Prostate gland (tissue), 2 donors: ENCODE results near the gene ING2. TPM values are rescaled to one million over a fixed set of nuclear protein-coding genes. Genes with fewer than 3 reads are reported as not detected.

Experiments
- DNase-seq: peaks from one replicate; pipeline ENCODE4 v3.0.0-alpha.2; 2019; ENCODE audit warnings: low spot score
- H3K27ac ChIP-seq, 2 donors: fragments of 200-600 bp; sonication (generic); 2 replicates each; pipeline ENCODE4 v1.5.1; 2017 to 2019
- H3K27me3 ChIP-seq: fragments of 200-600 bp; sonication (generic); replicated peaks from 2 replicates; pipeline ENCODE4 v1.5.1; 2019; ENCODE audit not compliant: insufficient read depth
- H3K36me3 ChIP-seq, 2 donors: fragments of 200-600 bp; sonication (generic); 1 replicate in 1 of 2; 2 replicates in 1 of 2; pipeline versions ENCODE4 v1.5.1 to v1.8.1; 2017 to 2019
- H3K4me1 ChIP-seq: fragments of 200-600 bp; sonication (generic); replicated peaks from 2 replicates; pipeline ENCODE4 v1.5.1; 2019
- H3K4me3 ChIP-seq, 2 donors: fragments of 200-600 bp; sonication (generic); 2 replicates each; pipeline ENCODE4 v1.5.1; 2017 to 2019
- H3K9me3 ChIP-seq: fragments of 200-600 bp; sonication (generic); 2 replicates; pipeline ENCODE4 v1.5.1; 2017
- CTCF ChIP-seq, 4 experiments: fragments of 200-600 bp in 2 of 4; fragments of 450-650 bp in 2 of 4; sonication (generic) in 2 of 4; IDR thresholded peaks; 1 replicate in 3 of 4; 2 replicates in 1 of 4; pipeline ENCODE4 v1.5.1; 2016 to 2019; ENCODE audit warnings: antibody characterized with exemption in 4 of 4, mild to moderate bottlenecking in 2 of 4, moderate library complexity in 2 of 4
- POLR2A ChIP-seq: fragments of 450-650 bp; IDR thresholded peaks from one replicate; pipeline ENCODE4 v1.6.1; 2016; ENCODE audit warnings: antibody characterized with exemption, mild to moderate bottlenecking
- POLR2AphosphoS5 ChIP-seq: sonication (generic); formaldehyde crosslinking; IDR thresholded peaks from one replicate; pipeline ENCODE4 v1.6.1; 2017; ENCODE audit warnings: antibody characterized with exemption
- WGBS: methylation state at CpG from one replicate; pipeline ENCODE4 v1.1.5; 2018; 5-methylcytosine and 5-hydroxymethylcytosine counted together
- intact Hi-C: fragments of 100-400 bp; cut with DNase I; formaldehyde crosslinking; loops from one replicate; pipeline ENCODE4 v1.14.2; 2022
- total RNA-seq, 2 donors: library from RNA; depleted of rRNA; stranded (reverse); fragments of >200 nt; gene quantifications; one replicate each; pipeline ENCODE4 v1.1.0, GENCODE V29; 2016

ING2 gene
- total RNA-seq, 2 donors from 2014 or later: 23.1 to 34.6 TPM

DNA sequence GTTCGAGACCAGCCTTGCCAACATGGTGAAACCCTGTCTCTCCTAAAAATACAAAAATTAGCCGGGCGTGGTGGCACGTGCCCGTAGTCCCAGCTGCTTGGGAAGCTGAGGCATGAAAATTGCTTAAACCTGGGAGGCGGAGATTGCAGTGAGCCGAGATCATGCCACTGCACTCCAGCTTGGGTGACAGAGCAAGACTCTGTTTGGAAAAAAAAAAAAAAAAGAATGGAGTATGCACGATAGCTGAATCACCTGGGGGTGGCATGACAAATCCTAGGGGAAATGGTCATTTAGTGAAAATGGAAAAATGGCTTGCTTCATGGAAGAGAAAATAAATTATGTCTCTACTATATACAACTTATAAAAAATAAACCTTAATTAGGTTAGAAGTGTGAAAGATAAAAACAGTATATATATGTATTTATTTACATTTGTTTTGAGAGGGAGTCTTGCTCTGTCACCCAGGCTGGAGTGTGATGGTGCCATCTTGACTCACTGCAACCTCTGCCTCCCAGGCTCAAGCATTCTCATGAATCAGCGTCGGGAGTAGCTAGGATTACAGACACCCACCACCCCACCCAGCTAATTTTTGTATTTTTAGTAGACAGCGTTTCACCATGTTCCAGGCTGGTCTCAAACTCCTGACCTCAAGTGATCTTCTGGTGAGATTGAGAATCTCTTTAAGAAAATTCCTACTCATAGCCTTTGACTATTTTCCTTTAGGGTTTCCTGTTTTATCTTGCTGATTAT is 19.3 kb upstream of the ING2 start:
- no peak for TF ChIP-seq POLR2AphosphoS5
- no peak for TF ChIP-seq CTCF (IDR thresholded peaks at IDR 0.05)
- TF ChIP-seq POLR2A: no peak
- no peaks in the 10 kb centered on the region for H3K4me1 ChIP-seq
- DNase-seq: no peak
- no peaks in the 10 kb centered on the region for H3K9me3 ChIP-seq
- no peak overlapping the region for H3K27ac ChIP-seq
- H3K36me3 ChIP-seq: no peaks in the 10 kb centered on the region
- H3K27me3 ChIP-seq: no peaks in the 10 kb centered on the region
- H3K4me3 ChIP-seq: no peak overlapping the region
- intact Hi-C loops: no loop called here
- 84% methylated on average over 11 of the region's 11 CpGs for WGBS

- Histone ChIP-seq H3K27me3 (no peaks in the 10 kb centered on the region), H3K4me1 (no peaks in the 10 kb centered on the region), H3K27ac (no peak overlapping the region), H3K9me3 (no peaks in the 10 kb centered on the region), H3K36me3 (no peaks in the 10 kb centered on the region), H3K4me3 (no peak overlapping the region)
- TF ChIP-seq CTCF (IDR thresholded peaks at IDR 0.05) (no peak), POLR2A (no peak), POLR2AphosphoS5 (no peak)
- no peak for DNase-seq
- intact Hi-C loops: no loop called here
- WGBS: 86% methylated on average over 3 of the region's 3 CpGs
Measured at GRCh38 chr4:183492791-183493222, 12.1 kb upstream of the ING2 start.

DNA sequence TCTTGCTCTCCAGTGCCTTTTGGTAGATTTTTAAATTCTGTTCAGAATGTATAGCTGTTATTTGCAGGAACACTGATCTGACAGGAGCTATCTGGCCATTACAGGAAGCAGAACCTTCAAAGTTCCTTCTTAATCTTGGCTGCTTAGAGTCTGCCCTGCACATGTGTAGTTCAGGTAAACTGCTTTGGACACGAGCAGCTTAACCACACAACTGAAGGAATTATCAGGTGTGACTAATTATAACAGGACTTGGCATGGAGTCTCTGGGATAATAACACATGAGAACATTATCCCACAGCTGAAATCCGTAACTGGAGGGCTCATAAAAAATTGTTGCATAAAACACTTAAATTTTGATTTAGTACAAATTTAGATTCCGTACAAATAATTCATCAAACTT is 11.6 kb upstream of the ING2 start:
- WGBS: 76% methylated on average over 3 of the region's 3 CpGs
- no peak for TF ChIP-seq POLR2AphosphoS5
- Histone ChIP-seq H3K27me3 (no peaks in the 10 kb centered on the region), H3K27ac (no peak overlapping the region), H3K9me3 (no peaks in the 10 kb centered on the region), H3K36me3 (no peaks in the 10 kb centered on the region), H3K4me3 (no peak overlapping the region), H3K4me1 (no peaks in the 10 kb centered on the region)
- intact Hi-C loops: no loop called here
- DNase-seq: no peak

GRCh38 chr4:183495184-183495583 is 9.7 kb upstream of the ING2 start:
- no peaks in the 10 kb centered on the region for H3K4me1 ChIP-seq
- H3K27me3 ChIP-seq: no peaks in the 10 kb centered on the region
- H3K36me3 ChIP-seq: no peaks in the 10 kb centered on the region
- H3K9me3 ChIP-seq: no peaks in the 10 kb centered on the region
- H3K27ac ChIP-seq: no peak overlapping the region
- 88% methylated on average over 3 of the region's 3 CpGs for WGBS
- TF ChIP-seq POLR2A: no peak
- intact Hi-C loops: no loop called here
- no peak for DNase-seq
- no peak overlapping the region for H3K4me3 ChIP-seq

GRCh38 chr4:183499389-183499788 is 5.5 kb upstream of the ING2 start:
- Histone ChIP-seq H3K4me3 (no peak overlapping the region), H3K36me3 (no peaks in the 10 kb centered on the region), H3K4me1 (no peaks in the 10 kb centered on the region), H3K27ac (no peak overlapping the region), H3K9me3 (no peaks in the 10 kb centered on the region), H3K27me3 (no peaks in the 10 kb centered on the region)
- no peak for DNase-seq
- 56% methylated on average over 2 of the region's 2 CpGs for WGBS
- intact Hi-C loops: no loop called here
- no peak for TF ChIP-seq POLR2A
- TF ChIP-seq CTCF (IDR thresholded peaks at IDR 0.05): no peak
- TF ChIP-seq POLR2AphosphoS5: no peak

- 90% methylated on average over 5 of the region's 5 CpGs for WGBS
- TF ChIP-seq POLR2AphosphoS5 (no peak), POLR2A (no peak), CTCF (IDR thresholded peaks at IDR 0.05) (no peak)
- Histone ChIP-seq H3K27ac (no peak overlapping the region), H3K36me3 (no peaks in the 10 kb centered on the region), H3K4me1 (no peaks in the 10 kb centered on the region), H3K27me3 (no peaks in the 10 kb centered on the region), H3K4me3 (no peak overlapping the region), H3K9me3 (no peaks in the 10 kb centered on the region)
- no peak for DNase-seq
- intact Hi-C loops: loop anchor here (10.0 kb wide), 1 partner anchor 665 kb away; no protein-coding TSS in a partner anchor
Measured at GRCh38 chr4:183499801-183500200, 5.1 kb upstream of the ING2 start.
